B cell (primary cell): ENCODE results near the gene BMAL2.

Experiments used
- CTCF ChIP-seq: fragments of 200-600 bp; IDR thresholded peaks from one replicate; pipeline ENCODE4 v1.8.0; 2022; ENCODE audit warnings: antibody characterized with exemption, mild to moderate bottlenecking
- EZH2 ChIP-seq: IDR thresholded peaks from 2 replicates; pipeline ENCODE4 v1.6.1; 2012; ENCODE audit warnings: borderline replicate concordance, low read depth, mild to moderate bottlenecking, moderate library complexity, low read length; ENCODE audit not compliant: insufficient read depth, poor library complexity, severe bottlenecking

DNA sequence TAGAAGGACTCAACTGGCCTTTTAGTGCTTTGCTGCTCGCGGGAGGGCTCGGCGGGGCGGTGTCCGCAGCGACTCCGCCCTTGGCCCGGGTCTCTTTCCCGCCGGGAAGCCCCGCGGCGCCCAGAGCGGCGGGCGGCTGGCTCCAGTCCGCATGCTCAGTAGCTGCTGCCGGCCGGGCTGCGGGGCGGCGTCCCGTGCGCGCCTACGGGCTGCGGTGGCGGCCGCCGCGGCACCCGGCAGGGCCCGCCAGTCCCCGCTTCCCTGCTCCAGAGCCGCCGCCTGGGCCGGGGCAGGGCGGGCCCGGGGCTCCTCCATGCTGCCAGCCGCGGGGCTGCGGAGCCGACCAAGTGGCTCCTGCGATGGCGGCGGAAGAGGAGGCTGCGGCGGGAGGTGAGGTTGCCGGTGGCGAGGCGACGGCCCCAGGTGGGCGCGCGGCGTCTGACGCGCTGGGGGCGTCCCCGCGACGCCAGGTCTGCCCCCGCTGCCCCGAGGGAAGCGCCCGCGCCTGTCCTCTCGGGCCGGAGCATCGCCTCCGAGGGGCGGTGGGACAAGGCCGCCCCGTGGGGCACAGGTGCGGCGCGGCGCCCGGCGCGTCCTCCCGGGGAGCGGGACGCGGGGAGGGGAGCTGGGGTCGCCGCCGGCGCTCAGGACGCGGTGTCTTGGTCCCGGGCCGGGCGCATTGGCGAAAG is at the start of gene BMAL2:
- TF ChIP-seq CTCF = no peak
- TF ChIP-seq EZH2 = no peak
